Amniotic stem cell (primary cell): ENCODE measurements around the gene DDX52.
"Not testable (repeated sequence)": the region's sequence is repeated elsewhere in the genome, so short reads cannot be mapped to it uniquely, and the experiment has no call there.

ENCODE experiments used
- DNase-seq: peaks from one replicate; lab custom pipeline; 2025; lab: John Stamatoyannopoulos, UW

DDX52 gene

GRCh38 chr17:37651849-37652248, 8.6 kb upstream of the DDX52 start:
- no peak for DNase-seq

- peak; percentile 13 for DNase-seq
These were observed 7.3 kb upstream of the DDX52 start for GRCh38 chr17:37650419-37651003.

GRCh38 chr17:37648555-37648954, 5.3 kb upstream of the DDX52 start:
- DNase-seq = peak; percentile 18

- DNase-seq = no peak
These were observed 4.6 kb upstream of the DDX52 start for GRCh38 chr17:37647856-37648255.

- no peak for DNase-seq
These were observed 623 bp upstream of the DDX52 start for GRCh38 chr17:37643869-37644268.

- peak; percentile 18 for DNase-seq
These were observed 565 bp downstream of the DDX52 start for GRCh38 chr17:37642681-37643080.

GRCh38 chr17:37640015-37640414, 3.2 kb downstream of the DDX52 start:
- no peak for DNase-seq

- no peak for DNase-seq
These were observed 5.3 kb downstream of the DDX52 start for GRCh38 chr17:37637956-37638355.

GRCh38 chr17:37616430-37616829, 26.8 kb downstream of the DDX52 start:
- not testable (repeated sequence) for DNase-seq

GRCh38 chr17:37614823-37615222, 28.4 kb downstream of the DDX52 start:
- no peak for DNase-seq

- DNase-seq = peak; percentile 66
These were observed 28.9 kb downstream of the DDX52 start for GRCh38 chr17:37614391-37614790.

- DNase-seq = no peak
These were observed 32.3 kb downstream of the DDX52 start for GRCh38 chr17:37610971-37611370.

- not testable (repeated sequence) for DNase-seq
These were observed 33.2 kb downstream of the DDX52 start for GRCh38 chr17:37610041-37610420.

- peak; percentile 93 for DNase-seq
These were observed 33.8 kb downstream of the DDX52 start, which contains the start of gene SYNRG for GRCh38 chr17:37609170-37610040. Gene SYNRG (minus strand): TSS chr17:37609418. CDS start chr17:37609355, 63 bp downstream.

- no peak for DNase-seq
These were observed 34.7 kb downstream of the DDX52 start for GRCh38 chr17:37608351-37609169.

- DNase-seq = no peak
These were observed 35.5 kb downstream of the DDX52 start for GRCh38 chr17:37607637-37608331.

GRCh38 chr17:37605813-37606505, 37.3 kb downstream of the DDX52 start:
- no peak for DNase-seq

GRCh38 chr17:37605081-37605480, 38.2 kb downstream of the DDX52 start:
- DNase-seq = peak; percentile 22

- no peak for DNase-seq
These were observed 38.7 kb downstream of the DDX52 start for GRCh38 chr17:37604556-37604955.

- DNase-seq = no peak
These were observed 45.1 kb downstream of the DDX52 start for GRCh38 chr17:37598145-37598544.

GRCh38 chr17:37592291-37592690, 51.0 kb downstream of the DDX52 start:
- no peak for DNase-seq
